Cardiac muscle cell (in vitro differentiated cells and primary cell): ENCODE data around the gene SYT15. TPM values are rescaled to one million over a fixed set of nuclear protein-coding genes. Genes with fewer than 3 reads are reported as not detected.
A peak's percentile ranks its signal among the peaks of the same experiment; 100 is the strongest.

Experiments used
- DNase-seq, 2 donors: peaks; one replicate each; pipeline versions ENCODE4 v3.0.0 to v3.0.0-alpha.2; 2010 to 2017; ENCODE audit warnings: low read depth in 1 of 2, low spot score in 1 of 2
- H3K27ac ChIP-seq: fragments of 200-600 bp; sonication (generic); 2 replicates; pipeline ENCODE4 v1.5.1; 2016
- H3K27me3 ChIP-seq: fragments of 200-600 bp; sonication (generic); 2 replicates; pipeline ENCODE4 v1.6.0; 2016; ENCODE audit warnings: control low read depth
- H3K36me3 ChIP-seq: fragments of 200-600 bp; sonication (generic); 2 replicates; pipeline ENCODE4 v1.5.1; 2016; ENCODE audit warnings: control low read depth
- H3K4me1 ChIP-seq: fragments of 200-600 bp; sonication (generic); 2 replicates; pipeline ENCODE4 v1.8.1; 2017; ENCODE audit warnings: low read depth, mild to moderate bottlenecking, mixed run types
- H3K4me3 ChIP-seq: fragments of 200-600 bp; sonication (generic); 2 replicates; pipeline ENCODE4 v1.5.1; 2016; ENCODE audit warnings: mild to moderate bottlenecking
- H3K9me3 ChIP-seq: fragments of 200-600 bp; sonication (generic); 2 replicates; pipeline ENCODE4 v1.5.1; 2017; ENCODE audit warnings: low read depth, mild to moderate bottlenecking, control low read depth
- polyA plus RNA-seq: library from polyadenylated mRNA; unstranded; fragments of >200 nt; fragmentation: Nextera tagmentation; extraction: Ambion mirVana; gene quantifications from 2 replicates; pipeline ENCODE4 v1.2.1, GENCODE V29; 2016
- total RNA-seq: library from RNA; depleted of rRNA; stranded (reverse); fragments of >200 nt; gene quantifications from 2 replicates; pipeline ENCODE4 v1.2.3, GENCODE V29; 2016
- TF ChIP-seq, protein P1 (sequence below): IDR thresholded peaks from 2 replicates; pipeline ENCODE4 v1.5.1; 2012; ENCODE audit warnings: low read depth, mild to moderate bottlenecking, low read length

SYT15 gene
- total and polyA plus RNA-seq, 2 experiments from 2014 or later, result 0.27 to 0.71 TPM

DNA sequence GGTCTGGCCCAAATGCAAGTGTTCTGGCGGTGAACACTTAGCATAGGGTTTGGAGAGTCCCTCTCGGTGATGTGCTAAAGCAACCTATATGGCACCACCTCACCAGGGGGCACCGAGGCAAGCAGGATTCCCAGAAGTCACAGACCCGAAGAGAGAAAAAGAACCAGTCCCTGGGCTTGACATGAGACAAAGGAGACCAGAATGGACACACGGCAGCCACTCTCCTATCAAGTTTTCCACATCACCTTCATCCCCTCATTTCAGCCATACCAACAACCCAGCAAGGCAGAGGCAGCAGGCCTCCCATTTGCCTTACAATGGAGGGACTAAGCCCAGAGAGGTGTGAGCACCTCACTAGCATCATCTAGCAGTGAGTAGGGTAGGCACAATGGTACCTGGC is 42.1 kb upstream of the SYT15 start:
- TF ChIP-seq, protein P1, sequence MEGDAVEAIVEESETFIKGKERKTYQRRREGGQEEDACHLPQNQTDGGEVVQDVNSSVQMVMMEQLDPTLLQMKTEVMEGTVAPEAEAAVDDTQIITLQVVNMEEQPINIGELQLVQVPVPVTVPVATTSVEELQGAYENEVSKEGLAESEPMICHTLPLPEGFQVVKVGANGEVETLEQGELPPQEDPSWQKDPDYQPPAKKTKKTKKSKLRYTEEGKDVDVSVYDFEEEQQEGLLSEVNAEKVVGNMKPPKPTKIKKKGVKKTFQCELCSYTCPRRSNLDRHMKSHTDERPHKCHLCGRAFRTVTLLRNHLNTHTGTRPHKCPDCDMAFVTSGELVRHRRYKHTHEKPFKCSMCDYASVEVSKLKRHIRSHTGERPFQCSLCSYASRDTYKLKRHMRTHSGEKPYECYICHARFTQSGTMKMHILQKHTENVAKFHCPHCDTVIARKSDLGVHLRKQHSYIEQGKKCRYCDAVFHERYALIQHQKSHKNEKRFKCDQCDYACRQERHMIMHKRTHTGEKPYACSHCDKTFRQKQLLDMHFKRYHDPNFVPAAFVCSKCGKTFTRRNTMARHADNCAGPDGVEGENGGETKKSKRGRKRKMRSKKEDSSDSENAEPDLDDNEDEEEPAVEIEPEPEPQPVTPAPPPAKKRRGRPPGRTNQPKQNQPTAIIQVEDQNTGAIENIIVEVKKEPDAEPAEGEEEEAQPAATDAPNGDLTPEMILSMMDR, result no peak
- DNase-seq, result no peak
- Histone ChIP-seq H3K36me3 (no peaks in the 10 kb centered on the region), H3K27me3 (no peaks in the 10 kb centered on the region), H3K4me1 (no peaks in the 10 kb centered on the region), H3K9me3 (no peaks in the 10 kb centered on the region), H3K27ac (no peak overlapping the region), H3K4me3 (no peak overlapping the region)

DNA sequence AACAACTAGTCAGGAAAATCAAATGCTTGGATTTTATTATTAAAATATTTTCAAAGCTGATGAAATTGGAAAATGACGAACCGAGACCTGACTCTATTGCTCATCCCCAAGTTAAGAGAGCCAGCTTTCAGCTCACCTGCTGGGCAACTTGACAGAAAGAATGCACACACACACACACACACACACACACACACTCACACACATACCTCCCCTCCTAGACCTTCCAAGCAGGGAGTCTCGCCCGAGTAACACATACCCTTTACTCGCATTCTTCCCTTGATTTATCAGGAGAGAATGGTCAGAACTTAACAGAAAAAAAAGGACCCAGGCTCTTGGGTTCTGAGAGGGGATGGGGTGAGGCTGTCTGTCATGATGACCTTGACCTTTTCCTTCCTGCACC is 41.6 kb upstream of the SYT15 start:
- Histone ChIP-seq H3K36me3 (no peaks in the 10 kb centered on the region), H3K27ac (no peak overlapping the region), H3K27me3 (no peaks in the 10 kb centered on the region), H3K9me3 (no peaks in the 10 kb centered on the region), H3K4me3 (no peak overlapping the region), H3K4me1 (no peaks in the 10 kb centered on the region)
- TF ChIP-seq, protein P1, result no peak
- DNase-seq, result no peak

DNA sequence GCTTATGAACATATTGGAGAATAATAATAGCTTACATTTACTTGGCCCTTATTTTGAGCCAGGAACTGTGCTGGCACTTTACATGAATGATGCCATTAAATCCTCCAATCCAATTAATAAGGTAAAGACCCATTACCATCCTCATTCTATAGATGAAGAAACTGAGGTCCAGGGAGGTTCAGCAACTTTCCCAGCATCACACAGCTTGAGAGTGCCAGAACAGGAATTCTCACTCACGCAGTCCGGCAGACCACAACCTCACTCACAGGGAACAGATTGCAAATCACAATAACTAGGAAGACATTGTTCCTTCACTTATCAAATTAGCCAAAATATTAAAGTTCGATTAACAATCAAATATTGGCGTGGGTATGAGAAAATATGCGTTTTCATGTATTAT is 40.8 kb upstream of the SYT15 start:
- no peak for DNase-seq
- Histone ChIP-seq H3K9me3 (no peaks in the 10 kb centered on the region), H3K36me3 (no peaks in the 10 kb centered on the region), H3K4me1 (no peaks in the 10 kb centered on the region), H3K27me3 (no peaks in the 10 kb centered on the region), H3K4me3 (no peak overlapping the region), H3K27ac (no peak overlapping the region)
- TF ChIP-seq, protein P1, result no peak

DNA sequence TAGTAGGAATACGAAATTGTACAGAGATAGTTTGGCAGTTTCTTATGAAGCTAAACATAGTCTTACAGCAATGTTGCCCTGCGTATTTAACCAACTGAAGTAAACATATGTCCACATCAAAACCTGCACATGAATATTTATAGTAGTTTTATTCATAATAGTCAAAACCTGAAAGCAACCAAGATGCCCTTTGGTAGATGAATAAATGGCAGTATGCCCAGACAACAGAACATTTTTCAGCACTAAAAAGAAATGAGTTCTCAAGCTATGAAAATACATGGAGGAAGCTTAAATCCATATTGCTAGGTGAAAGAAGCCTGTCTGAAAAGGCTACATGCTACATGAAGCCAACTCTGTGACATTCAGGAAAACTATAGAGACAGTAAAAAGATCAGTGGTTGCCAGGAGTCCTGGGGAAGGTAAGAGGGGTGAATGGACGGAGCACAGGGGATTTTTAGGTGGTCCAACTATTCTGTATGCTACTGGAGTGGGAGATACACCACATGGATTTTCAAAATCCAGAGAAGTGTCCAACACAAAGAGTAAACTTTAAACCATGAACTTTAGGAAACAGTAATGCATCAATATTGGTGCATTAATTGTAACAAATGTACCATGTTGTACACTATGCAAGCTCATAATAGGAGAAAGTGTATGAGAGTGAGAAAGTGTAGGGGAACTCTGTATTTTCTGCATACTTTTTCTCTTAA is 40.1 kb upstream of the SYT15 start:
- TF ChIP-seq, protein P1, result no peak
- no peaks in the 10 kb centered on the region for H3K9me3 ChIP-seq
- DNase-seq, result peak in 1 of 2 donors; percentile 21
- H3K27me3 ChIP-seq, result no peaks in the 10 kb centered on the region
- no peak overlapping the region for H3K4me3 ChIP-seq
- H3K36me3 ChIP-seq, result no peaks in the 10 kb centered on the region
- H3K27ac ChIP-seq, result no peak overlapping the region
- no peaks in the 10 kb centered on the region for H3K4me1 ChIP-seq

DNA sequence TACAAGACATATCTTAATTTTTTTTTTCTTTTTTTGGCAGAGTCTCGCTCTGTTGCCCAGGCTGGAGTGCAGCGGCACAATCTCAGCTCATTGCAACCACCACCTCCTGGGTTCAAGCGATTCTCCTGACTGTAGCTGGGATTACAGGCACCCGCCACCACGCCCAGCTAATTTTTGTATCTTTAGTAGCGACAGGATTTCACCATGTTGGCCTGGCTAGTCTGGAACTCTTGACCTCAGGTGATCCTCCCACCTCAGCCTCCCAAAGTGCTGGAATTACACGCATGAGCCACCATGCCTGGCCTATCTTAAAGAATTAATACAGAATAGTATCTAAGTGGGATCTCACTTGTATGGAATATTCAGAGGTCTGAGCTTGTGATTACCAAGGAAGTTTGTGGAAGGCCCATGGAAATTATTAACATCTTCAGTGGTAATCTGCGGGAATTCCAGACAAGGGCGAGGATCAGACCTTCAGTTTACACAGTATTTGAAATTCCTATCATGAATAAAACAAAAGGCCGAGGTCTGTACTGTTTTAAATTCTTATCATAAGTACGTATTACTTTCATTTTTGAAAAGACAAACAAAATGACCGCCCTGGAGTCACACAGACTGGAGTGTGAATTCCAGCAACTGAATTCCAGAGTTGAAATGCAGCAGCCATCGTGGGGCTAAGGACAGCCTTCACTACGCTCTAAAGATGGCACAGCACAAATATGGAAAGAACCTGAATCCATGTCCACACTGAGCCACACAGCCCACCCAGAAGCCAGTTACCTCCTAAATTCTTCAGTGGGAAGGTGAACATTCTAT is 39.1 kb upstream of the SYT15 start:
- no peak overlapping the region for H3K4me3 ChIP-seq
- no peaks in the 10 kb centered on the region for H3K36me3 ChIP-seq
- DNase-seq, result peak in 1 of 2 donors; percentile 62
- H3K9me3 ChIP-seq, result no peaks in the 10 kb centered on the region
- TF ChIP-seq, protein P1, result no peak
- no peaks in the 10 kb centered on the region for H3K27me3 ChIP-seq
- H3K27ac ChIP-seq, result no peak overlapping the region
- no peaks in the 10 kb centered on the region for H3K4me1 ChIP-seq
